Activated gamma-delta T cell treated with anti-CD3 and anti-CD28 coated beads, Interleukin-2, amount 50 U/mL, for 16 hours (primary cell): ENCODE results near the gene ZNF207.
"Not testable (repeated sequence)": the region's sequence is repeated elsewhere in the genome, so short reads cannot be mapped to it uniquely, and the experiment has no call there.

Source experiments
- DNase-seq: peaks from one replicate; pipeline ENCODE4 v3.0.0-alpha.2; 2020; ENCODE audit warnings: low read depth

Gene ZNF207

DNA sequence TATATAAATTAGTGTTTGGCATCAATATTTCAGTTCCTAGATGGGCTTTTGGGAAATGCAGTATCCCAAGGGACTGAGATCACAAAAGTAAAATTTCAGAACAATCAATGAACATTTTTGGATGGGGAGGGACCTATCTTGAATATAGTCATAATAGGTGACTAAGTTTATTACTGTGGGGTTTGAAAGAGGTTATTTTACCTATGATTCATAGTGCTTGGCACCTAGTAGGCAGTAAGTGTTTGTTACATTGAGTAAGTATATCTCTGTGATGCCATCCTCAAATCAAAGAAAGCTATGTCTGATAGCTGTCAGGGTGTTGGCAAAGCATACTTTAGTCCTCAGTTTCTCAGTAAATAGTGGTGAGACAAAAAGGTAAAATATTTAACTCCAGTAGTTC, 36.9 kb downstream of the ZNF207 start:
- no peak for DNase-seq

DNA sequence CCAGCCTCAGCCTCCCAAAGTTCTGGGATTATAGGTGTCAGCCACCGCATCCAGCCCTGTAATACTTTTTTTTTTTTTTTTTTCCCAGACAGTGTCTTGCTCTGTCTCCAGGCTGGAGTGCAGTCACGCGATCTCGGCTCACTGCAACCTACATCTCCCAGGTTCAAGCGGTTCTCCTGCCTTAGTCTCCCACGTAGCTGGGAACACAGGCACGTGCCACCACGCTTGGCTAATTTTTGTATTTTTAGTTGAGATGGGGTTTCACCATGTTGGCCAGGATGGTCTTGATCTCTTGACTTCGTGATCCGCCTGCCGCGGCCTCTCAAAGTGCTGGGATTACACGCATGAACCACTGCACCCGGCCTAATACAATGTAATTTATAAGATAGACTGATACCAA, 38.2 kb downstream of the ZNF207 start:
- DNase-seq: not testable (repeated sequence)

DNA sequence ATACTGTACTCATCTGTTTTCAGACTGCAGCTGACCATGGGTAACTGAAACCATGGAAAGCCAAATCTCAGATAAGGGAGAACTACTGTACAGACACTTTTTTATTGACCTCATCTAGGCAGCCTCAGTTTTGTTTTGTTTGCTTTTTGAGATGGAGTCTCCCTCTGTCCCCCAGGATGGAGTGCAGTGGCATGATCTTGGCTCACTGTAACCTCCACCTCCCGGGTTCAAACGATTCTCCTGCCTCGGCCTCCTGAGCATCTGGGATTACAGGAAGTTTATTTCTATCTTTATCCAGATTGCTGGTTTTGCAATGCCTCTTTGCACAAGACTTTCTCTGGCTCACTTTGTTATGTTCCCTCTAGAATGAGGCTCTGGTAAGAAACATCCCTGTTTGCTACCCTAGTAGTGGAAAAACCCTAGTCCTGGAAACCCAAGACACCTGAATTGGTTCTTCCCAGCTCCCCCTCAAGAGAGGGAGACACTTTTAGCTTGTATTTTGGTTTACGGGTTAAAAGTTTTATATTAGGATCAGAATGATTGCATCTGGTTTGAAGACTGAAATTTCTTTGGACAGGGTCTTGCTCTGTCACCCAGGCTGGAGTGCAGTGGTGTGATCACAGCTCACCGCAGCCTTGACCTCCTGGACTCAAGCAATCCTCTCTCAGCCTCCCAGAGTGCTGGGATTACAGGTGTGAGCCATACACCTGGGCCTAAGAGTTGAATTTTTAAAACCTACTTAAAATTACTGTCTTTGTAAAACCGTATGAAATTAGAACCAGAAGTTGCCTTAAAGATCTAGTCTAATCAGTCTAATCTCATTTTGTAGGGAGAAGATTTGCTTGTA, 38.9 kb downstream of the ZNF207 start:
- DNase-seq: no peak

DNA sequence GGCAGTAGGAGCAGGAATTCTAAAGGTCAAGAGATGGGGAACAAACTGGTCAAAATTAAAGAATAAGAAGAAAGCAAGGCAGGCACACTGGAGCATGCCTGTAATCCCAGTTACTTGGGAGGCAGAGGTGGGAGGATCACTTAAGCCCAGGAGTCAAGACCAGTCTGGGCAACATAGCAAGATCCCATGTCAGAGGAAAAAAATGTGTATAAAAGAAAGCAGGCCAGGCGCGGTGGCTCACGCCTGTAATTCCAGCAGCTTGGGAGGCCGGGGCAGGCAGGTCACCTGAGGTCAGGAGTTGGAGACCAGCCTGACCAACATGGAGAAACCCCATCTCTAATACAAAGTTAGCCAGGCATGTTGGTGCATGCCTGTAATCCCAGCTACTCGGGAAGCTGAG, 43.9 kb downstream of the ZNF207 start:
- DNase-seq: no peak

DNA sequence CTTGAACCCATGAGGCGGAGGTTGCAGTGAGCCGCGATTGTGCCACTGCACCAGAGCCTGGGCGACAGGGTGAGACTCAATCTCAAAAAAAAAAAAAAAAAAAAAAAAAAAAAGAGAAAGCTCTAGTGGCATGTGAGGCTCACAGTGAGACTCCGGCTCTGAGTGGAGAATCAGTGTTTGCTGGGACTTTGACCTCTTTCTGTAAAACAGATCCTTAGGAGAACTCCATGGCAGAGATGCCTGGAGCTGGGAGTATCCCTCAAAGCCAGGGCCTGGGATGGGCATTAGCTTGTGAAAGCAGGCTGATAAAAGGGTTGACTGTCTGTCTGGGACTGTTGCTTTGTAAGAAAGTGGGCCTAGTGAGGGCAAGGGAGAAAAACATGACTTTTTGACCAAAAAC, 46.4 kb downstream of the ZNF207 start:
- DNase-seq: no peak

DNA sequence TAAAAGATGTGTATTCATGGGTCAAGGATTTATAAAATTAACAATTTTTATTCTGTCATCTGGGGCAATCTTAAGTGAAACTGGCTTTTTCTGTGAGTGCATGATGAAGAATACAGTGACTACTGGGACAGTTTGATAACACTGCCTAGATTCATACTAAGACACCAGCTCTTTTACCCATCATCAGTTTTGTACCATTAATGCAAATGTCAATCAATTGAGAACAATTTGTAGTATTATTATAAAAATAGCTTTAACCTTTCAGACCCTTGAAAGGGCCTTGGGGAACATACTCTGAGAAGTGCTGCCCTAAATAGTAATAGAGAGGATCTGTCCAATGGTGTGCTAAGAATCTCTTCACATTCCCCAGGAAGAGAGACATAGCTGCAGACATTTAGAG, 49.0 kb downstream of the ZNF207 start:
- DNase-seq: no peak

DNA sequence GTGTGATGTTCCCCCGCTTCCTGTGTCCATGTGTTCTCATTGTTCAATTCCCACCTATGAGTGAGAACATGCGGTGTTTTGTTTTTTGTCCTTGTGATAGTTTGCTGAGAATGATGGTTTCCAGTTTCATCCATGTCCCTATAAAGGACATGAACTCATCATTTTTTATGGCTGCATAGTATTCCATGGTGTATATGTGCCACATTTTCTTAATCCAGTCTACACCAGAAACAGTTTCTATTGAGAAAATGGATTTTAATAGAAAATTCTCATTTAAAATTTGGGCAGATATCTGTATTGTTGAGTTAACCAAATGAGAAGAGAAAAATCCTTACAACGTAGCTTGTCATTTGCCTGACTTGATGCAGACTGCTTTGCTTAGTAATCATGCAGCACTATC, 60.1 kb downstream of the ZNF207 start:
- DNase-seq: not testable (repeated sequence)

DNA sequence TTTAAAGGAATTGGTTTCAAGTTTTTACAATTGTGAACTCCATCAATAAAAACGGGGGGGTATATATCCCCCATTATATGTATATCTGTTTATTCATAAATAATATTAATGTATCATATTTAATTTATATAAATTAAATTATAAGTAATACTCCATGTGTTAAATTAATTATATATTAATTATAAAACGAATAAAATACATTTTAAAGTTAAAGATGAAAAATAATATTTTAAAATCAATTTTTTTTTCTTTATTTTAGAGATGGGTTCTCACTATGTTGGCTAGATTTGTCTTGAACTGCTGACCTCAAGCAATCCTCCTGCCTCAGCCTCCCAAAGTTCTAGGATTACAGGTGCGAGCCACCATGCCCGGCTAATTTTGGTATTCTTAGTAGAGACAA, 76.9 kb downstream of the ZNF207 start:
- DNase-seq: no peak

DNA sequence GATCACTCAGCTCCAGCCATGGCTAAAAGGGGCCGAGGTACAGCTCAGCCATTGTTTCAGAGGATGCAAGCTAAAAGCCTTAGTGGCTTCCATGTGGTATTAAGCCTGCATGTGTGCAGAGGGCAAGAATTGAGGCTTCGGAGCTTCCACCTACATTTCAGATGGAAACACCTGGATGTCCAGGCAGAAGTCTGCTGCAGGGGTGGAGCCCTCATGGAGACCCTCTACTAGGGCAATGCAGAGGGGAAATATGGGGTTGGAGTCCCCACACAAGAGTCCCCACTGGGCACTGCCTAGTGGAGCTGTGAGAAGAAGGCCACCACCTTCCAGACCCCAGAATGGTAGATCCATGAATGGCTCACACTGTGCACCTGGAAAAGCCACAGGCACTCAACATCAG, 79.6 kb downstream of the ZNF207 start:
- no peak for DNase-seq
